ENCODE data around the gene DLG2. TPM values are rescaled to one million over a fixed set of nuclear protein-coding genes. Genes with fewer than 3 reads are reported as not detected.

Gene DLG2
- total RNA-seq, 3 donors from 2014 or later = 4.3 to 12.3 (median 6.9) TPM

DNA sequence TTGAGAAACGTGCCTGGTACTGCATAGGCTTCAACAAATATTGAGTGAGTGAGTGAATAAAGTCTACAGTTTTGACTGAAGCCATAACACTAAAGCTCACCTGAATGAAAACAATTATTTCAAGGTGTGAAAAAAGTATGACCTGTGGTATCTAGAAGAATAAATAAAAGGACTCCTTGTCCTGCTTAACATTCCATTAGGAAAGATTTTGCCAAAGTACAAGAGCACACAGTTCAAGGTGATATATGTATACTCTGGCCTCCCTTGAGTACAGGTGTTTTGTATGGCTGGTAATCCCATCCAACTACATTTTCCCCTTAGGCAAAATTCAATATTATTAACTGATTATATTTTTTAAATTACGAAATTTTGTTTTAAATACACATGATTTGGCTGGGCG lies 39.5 kb upstream of the DLG2 start:
- TF ChIP-seq POLR2A (IDR thresholded peaks at IDR 0.05) (no peak), POLR2AphosphoS5 (IDR thresholded peaks at IDR 0.05) (no peak)
- TF ChIP-seq, protein P1, sequence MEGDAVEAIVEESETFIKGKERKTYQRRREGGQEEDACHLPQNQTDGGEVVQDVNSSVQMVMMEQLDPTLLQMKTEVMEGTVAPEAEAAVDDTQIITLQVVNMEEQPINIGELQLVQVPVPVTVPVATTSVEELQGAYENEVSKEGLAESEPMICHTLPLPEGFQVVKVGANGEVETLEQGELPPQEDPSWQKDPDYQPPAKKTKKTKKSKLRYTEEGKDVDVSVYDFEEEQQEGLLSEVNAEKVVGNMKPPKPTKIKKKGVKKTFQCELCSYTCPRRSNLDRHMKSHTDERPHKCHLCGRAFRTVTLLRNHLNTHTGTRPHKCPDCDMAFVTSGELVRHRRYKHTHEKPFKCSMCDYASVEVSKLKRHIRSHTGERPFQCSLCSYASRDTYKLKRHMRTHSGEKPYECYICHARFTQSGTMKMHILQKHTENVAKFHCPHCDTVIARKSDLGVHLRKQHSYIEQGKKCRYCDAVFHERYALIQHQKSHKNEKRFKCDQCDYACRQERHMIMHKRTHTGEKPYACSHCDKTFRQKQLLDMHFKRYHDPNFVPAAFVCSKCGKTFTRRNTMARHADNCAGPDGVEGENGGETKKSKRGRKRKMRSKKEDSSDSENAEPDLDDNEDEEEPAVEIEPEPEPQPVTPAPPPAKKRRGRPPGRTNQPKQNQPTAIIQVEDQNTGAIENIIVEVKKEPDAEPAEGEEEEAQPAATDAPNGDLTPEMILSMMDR (IDR thresholded peaks at IDR 0.05) = no peak
- Histone ChIP-seq H3K27ac (no peak overlapping the region), H3K9me3 (no peaks in the 10 kb centered on the region), H3K36me3 (no peaks in the 10 kb centered on the region), H3K27me3 (no peaks in the 10 kb centered on the region), H3K4me3 (no peak overlapping the region), H3K4me1 (peaks cover 0 to 5% of the 10 kb centered on the region in 2 donors)
- intact Hi-C loops (cut with DNase I; ENCODE audit: low total_unique reads) = no loop called here
- no peak for DNase-seq (ENCODE audit: low spot score in 2 of 2)

DNA sequence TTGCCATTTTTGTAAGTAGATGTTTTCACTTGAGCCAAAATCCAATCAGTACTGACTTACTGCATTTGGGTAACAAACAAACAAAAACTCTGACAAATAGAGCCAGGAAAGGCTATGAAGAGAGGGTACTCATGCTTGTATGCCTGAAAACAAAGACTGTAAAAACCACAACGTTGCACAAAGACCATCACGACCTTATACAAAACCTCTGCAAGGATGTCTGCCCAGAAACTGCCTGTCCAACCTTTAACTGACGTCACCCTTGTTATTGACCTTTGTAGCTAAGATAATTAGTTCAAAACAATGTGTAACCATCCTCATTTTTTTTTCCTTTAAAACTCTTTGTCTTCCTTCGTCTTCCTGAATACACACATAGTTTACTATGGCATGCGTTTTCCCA lies 38.6 kb upstream of the DLG2 start:
- no peaks in the 10 kb centered on the region for H3K9me3 ChIP-seq
- intact Hi-C loops (cut with DNase I; ENCODE audit: low total_unique reads) = no loop called here
- peak overlapping the region in 1 of 2 donors; percentile 99 for H3K27ac ChIP-seq
- DNase-seq (ENCODE audit: low spot score in 2 of 2) = no peak
- H3K4me3 ChIP-seq = peak overlapping the region in 1 of 3 donors; percentile 98
- H3K27me3 ChIP-seq = no peaks in the 10 kb centered on the region
- H3K4me1 ChIP-seq = peaks cover 0 to 5% of the 10 kb centered on the region in 2 donors
- TF ChIP-seq POLR2AphosphoS5 (IDR thresholded peaks at IDR 0.05) (no peak), POLR2A (IDR thresholded peaks at IDR 0.05) (no peak)
- TF ChIP-seq, protein P1 (IDR thresholded peaks at IDR 0.05) = no peak
- H3K36me3 ChIP-seq = no peaks in the 10 kb centered on the region

DNA sequence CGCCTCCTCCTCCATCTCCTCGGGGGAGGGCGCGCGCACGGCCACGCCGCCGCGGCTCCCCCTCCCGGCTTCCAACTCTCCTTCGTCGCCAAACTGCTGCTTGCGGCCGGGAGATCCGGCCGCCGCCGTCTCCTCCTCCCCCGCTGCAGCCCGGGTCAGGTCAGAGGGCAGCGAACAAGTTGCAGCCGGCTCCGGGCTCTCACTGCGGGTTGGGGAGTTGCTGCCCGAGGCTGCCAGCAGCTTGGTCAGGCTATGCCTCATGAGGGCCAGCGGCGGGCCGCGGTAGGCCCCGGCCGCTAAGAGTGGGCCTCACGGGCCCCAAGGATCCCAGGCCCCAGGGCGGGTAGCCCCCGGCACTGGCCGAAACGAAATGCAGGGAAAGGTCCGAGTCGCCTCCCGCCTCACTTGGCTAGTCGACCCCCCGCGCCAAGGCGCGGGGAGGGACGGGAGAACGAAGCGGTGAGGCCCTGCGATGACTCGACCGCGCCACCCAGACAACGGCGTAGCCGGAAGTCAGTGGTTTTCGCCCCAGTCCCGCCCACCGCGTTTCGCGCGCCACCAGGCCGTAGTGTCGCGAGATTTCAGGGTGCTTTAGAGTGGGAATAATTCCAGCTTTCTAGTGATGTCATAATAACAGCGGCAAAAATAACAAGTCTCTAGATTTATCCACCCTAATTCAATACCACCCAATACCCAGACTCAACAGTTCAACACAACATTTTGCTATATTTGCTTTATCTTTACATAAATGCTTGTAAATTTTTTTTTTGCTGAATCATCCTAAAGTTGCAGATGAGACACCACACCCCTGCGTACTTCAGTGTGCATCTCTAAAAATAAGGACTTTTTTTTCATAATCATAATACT lies 37.7 kb upstream of the DLG2 start, which contains the start of gene CREBZF:
Gene CREBZF, minus strand, starts transcription at position 515 of the 867 bp plus-strand sequence. Its CDS starts 254 bp downstream, at position 261.
- DNase-seq (ENCODE audit: low spot score in 2 of 2) = peak; percentile 89 to 93
- Histone ChIP-seq H3K4me3 (peak within 1 kb of the TSS; percentile 75 to 98 (median 91)), H3K4me1 (peaks cover 0 to 10% of the 10 kb centered on the region in 2 donors), H3K27me3 (no peaks in the 10 kb centered on the region), H3K27ac (peak within 1 kb of the TSS; percentile 98 to 99), H3K36me3 (no peaks in the 10 kb centered on the region), H3K9me3 (no peaks in the 10 kb centered on the region)
- intact Hi-C loops (cut with DNase I; ENCODE audit: low total_unique reads) = no loop called here
- TF ChIP-seq, protein P1 (IDR thresholded peaks at IDR 0.05) = peak in 2 of 3 donors; percentile 11 to 25
- TF ChIP-seq POLR2AphosphoS5 (IDR thresholded peaks at IDR 0.05) (peak; percentile 97 to 99 (median 98)), POLR2A (IDR thresholded peaks at IDR 0.05) (peak; percentile 99)

DNA sequence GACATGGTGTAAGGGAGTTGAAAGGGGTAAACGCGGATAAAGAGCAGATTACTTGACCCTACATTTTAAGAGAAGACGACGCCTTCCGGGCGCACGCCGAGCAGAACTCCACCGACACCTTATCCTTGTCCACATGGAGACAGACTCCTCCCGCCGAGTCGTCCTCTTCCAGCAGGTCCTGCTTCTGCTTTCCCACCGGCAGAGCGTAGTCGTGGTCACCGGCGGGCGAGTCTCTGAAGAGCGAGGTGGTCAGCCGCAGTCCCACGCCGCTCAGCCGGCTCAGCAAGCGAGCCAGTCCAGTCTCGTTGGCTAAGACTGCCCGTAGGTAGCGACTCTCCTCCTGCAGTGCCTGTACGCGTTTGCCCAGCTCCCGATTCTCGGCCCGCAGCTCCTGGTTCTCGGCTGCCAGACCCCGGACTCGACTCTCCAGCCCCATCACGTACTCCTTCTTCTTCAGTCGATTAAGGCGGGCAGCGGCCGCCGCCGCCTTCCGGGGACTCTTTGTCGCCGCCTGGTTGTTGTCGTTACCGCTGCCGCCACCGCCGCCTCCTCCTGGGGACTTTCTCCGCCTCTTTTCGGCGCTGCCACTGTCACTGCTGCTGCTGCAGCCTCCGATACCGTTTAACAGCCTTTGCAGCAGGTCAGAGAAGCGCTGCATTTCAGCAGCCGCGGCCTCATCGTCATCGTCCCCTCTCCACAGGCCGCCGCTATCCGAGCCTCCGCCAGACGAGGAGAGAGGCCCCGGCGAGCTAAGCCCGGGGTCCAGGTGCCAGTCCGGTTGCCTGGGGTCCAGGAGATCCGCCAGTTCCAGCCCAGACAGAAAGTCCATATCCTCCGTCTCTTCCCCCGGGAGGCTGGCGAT lies 36.8 kb upstream of the DLG2 start:
- H3K4me1 ChIP-seq = peaks cover 0 to 12% of the 10 kb centered on the region in 2 donors
- intact Hi-C loops (cut with DNase I; ENCODE audit: low total_unique reads) = no loop called here
- DNase-seq (ENCODE audit: low spot score in 2 of 2) = peak; percentile 77 to 82

More for the DNA sequence above, 36.8 kb upstream of the DLG2 start:
- Histone ChIP-seq H3K36me3 (no peaks in the 10 kb centered on the region), H3K27ac (peak overlapping the region; percentile 98 to 99), H3K4me3 (peak overlapping the region; percentile 75 to 98 (median 91)), H3K27me3 (no peaks in the 10 kb centered on the region), H3K9me3 (no peaks in the 10 kb centered on the region)
- TF ChIP-seq, protein P1 (IDR thresholded peaks at IDR 0.05) = peak; percentile 21 to 68 (median 57)
- TF ChIP-seq POLR2A (IDR thresholded peaks at IDR 0.05) (no peak), POLR2AphosphoS5 (IDR thresholded peaks at IDR 0.05) (peak in 1 of 3 donors; percentile 8)
